Effector memory CD8-positive, alpha-beta T cell (primary cell): ENCODE data around the gene OR2T29.
"Not testable (repeated sequence)": the region's sequence is repeated elsewhere in the genome, so short reads cannot be mapped to it uniquely, and the experiment has no call there.

Experiments
- ATAC-seq: fragments of 150-1000 bp; cut with Tn5 transposase; replicated peaks from 2 replicates; pipeline ENCODE4 v1.10.0; 2021; ENCODE audit warnings: mild to moderate bottlenecking, moderate library complexity
- DNase-seq, 3 experiments: peaks; one replicate each; pipeline ENCODE4 v3.0.0; 2021
- H3K27ac Mint-ChIP-seq, 2 donors: one replicate each; pipeline ENCODE4 v1.8.0; 2022; ENCODE audit warnings: mild to moderate bottlenecking in 2 of 2, mixed read lengths in 2 of 2, moderate library complexity in 2 of 2
- H3K27me3 Mint-ChIP-seq, 2 donors: one replicate each; pipeline ENCODE4 v1.8.0; 2022; ENCODE audit warnings: mixed read lengths in 2 of 2
- H3K36me3 Mint-ChIP-seq: one replicate; pipeline ENCODE4 v1.8.0; 2022; ENCODE audit warnings: mild to moderate bottlenecking, moderate library complexity, mixed read lengths; ENCODE audit not compliant: insufficient read depth
- H3K4me1 Mint-ChIP-seq, 2 donors: one replicate each; pipeline ENCODE4 v1.8.0; 2022; ENCODE audit warnings: low read depth in 2 of 2, mixed read lengths in 2 of 2
- H3K4me3 Mint-ChIP-seq, 2 donors: one replicate each; pipeline ENCODE4 v1.8.0; 2022; ENCODE audit warnings: mild to moderate bottlenecking in 2 of 2, mixed read lengths in 2 of 2, moderate library complexity in 2 of 2
- H3K9me3 Mint-ChIP-seq, 2 donors: one replicate each; pipeline ENCODE4 v1.8.0; 2022; ENCODE audit warnings: mixed read lengths in 2 of 2

Gene OR2T29

GRCh38 chr1:248573856-248574255 lies 11.3 kb upstream of the OR2T29 start:
- not testable (repeated sequence) for H3K9me3 Mint-ChIP-seq, H3K36me3 Mint-ChIP-seq, H3K27ac Mint-ChIP-seq, H3K4me3 Mint-ChIP-seq, H3K4me1 Mint-ChIP-seq, DNase-seq, ATAC-seq
- peaks cover 5 to 22% of the 10 kb centered on the region in 2 donors for H3K27me3 Mint-ChIP-seq

- H3K27ac Mint-ChIP-seq, H3K4me1 Mint-ChIP-seq, H3K36me3 Mint-ChIP-seq, DNase-seq, ATAC-seq, H3K9me3 Mint-ChIP-seq, H3K4me3 Mint-ChIP-seq: not testable (repeated sequence)
- peaks cover 7 to 16% of the 10 kb centered on the region in 2 donors for H3K27me3 Mint-ChIP-seq
These were observed 9.5 kb upstream of the OR2T29 start for GRCh38 chr1:248572049-248572448.

DNA sequence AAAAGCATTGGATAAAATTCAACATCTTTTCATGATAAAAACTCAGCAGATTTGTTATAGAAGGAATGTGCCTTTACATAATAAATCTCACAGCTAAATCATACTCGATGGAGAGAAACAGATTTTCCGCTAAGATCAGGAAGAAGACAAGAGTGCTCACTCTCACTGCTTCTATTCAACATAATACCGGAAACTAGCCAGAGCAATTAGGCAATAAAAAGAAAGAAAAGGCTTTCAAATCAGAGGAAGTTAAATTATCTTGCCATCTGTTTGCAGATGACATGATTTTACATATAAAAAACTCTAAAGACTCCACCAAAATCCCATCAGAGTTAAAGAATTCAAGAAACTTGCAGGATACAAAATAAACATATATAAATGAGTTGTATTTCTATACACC lies 8.2 kb upstream of the OR2T29 start:
- DNase-seq: not testable (repeated sequence)

DNA sequence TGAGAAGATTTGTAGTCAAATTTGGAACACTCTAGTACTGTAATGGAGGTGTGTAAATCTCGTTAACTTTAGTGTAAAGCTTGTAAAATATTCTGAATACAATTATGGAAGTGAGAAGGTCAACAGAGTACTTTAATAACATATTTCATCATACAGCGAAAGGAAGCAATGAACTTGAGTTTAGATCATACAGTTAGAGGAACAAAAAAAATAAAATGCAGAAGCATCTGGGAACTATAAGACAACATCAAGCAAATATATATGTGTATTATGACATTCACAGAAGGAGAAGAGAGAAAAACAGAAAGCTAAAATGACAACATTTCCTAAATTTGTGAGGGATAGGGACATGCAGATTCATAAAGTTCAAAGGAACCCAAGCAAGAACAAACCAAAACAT lies 6.5 kb upstream of the OR2T29 start:
- H3K4me1 Mint-ChIP-seq, H3K27me3 Mint-ChIP-seq, H3K4me3 Mint-ChIP-seq, DNase-seq, ATAC-seq, H3K9me3 Mint-ChIP-seq, H3K27ac Mint-ChIP-seq, H3K36me3 Mint-ChIP-seq: not testable (repeated sequence)

More for the DNA sequence above, 8.2 kb upstream of the OR2T29 start:
- H3K4me1 Mint-ChIP-seq, ATAC-seq, H3K36me3 Mint-ChIP-seq, H3K4me3 Mint-ChIP-seq, H3K27ac Mint-ChIP-seq, H3K9me3 Mint-ChIP-seq: not testable (repeated sequence)
- peaks cover 7 to 13% of the 10 kb centered on the region in 2 donors for H3K27me3 Mint-ChIP-seq

GRCh38 chr1:248565530-248566373 lies 3.2 kb upstream of the OR2T29 start:
- not testable (repeated sequence) for H3K9me3 Mint-ChIP-seq, DNase-seq, H3K4me1 Mint-ChIP-seq, H3K27me3 Mint-ChIP-seq, H3K36me3 Mint-ChIP-seq
- ATAC-seq: peak; percentile 46
- Mint-ChIP-seq H3K4me3 (peak overlapping the region; percentile 1 to 73), H3K27ac (peak overlapping the region in 1 of 2 donors; percentile 82)

- H3K4me1 Mint-ChIP-seq, H3K36me3 Mint-ChIP-seq, H3K4me3 Mint-ChIP-seq, H3K27me3 Mint-ChIP-seq, H3K9me3 Mint-ChIP-seq, DNase-seq, H3K27ac Mint-ChIP-seq, ATAC-seq: not testable (repeated sequence)
These were observed 11.5 kb downstream of the OR2T29 start for GRCh38 chr1:248551027-248551426.

DNA sequence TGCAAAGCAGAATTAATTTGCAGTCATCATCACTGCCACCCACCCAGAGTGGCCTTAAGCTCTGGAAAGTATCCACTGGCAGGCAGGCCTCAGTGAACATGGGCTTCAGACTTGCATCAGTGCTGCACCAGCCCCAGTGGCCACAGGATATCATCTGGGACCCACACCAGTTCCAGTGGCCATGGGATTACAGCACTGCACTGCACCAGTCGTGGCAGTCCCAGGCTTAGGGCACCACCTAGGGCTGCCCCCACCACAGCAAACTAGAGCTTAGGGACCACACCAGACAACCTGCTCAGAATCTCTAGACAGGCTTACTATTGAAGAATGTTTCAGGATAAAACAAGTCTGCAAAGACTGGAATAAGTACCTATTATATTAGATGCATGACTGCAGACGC lies 15.2 kb downstream of the OR2T29 start:
- ATAC-seq, DNase-seq, H3K9me3 Mint-ChIP-seq, H3K36me3 Mint-ChIP-seq, H3K27me3 Mint-ChIP-seq, H3K27ac Mint-ChIP-seq, H3K4me3 Mint-ChIP-seq, H3K4me1 Mint-ChIP-seq: not testable (repeated sequence)

DNA sequence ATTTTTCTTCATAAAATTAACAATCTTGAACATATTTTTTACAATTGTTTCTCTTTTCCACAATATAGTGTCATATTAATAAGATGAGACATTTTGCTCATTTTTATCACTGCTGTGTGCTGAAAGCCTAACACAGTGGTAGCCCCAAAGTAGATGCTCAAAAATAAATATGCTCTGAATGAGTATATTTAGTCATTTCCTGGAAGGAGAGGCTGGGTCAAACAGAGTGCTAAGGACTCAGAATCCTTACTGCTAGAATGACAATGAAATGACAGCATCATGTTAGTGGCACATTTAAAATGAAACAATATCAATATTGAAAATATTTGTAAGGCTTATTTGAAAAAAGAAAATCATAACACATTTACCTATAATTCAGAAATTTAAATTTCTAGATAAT lies 25.1 kb downstream of the OR2T29 start:
- DNase-seq, H3K27me3 Mint-ChIP-seq, H3K4me3 Mint-ChIP-seq, H3K36me3 Mint-ChIP-seq, H3K4me1 Mint-ChIP-seq, H3K27ac Mint-ChIP-seq, H3K9me3 Mint-ChIP-seq, ATAC-seq: not testable (repeated sequence)

GRCh38 chr1:248521856-248522255 lies 40.7 kb downstream of the OR2T29 start:
- DNase-seq: no peak
- Mint-ChIP-seq H3K36me3 (no peaks in the 10 kb centered on the region), H3K27ac (no peak overlapping the region), H3K4me1 (no peaks in the 10 kb centered on the region), H3K9me3 (no peaks in the 10 kb centered on the region), H3K27me3 (peaks cover 0 to 22% of the 10 kb centered on the region in 2 donors), H3K4me3 (no peak overlapping the region)
- ATAC-seq: no peak

- not testable (repeated sequence) for H3K4me3 Mint-ChIP-seq, DNase-seq, H3K9me3 Mint-ChIP-seq, H3K4me1 Mint-ChIP-seq, ATAC-seq, H3K27me3 Mint-ChIP-seq, H3K36me3 Mint-ChIP-seq, H3K27ac Mint-ChIP-seq
These were observed 52.4 kb downstream of the OR2T29 start for GRCh38 chr1:248510217-248510616.

DNA sequence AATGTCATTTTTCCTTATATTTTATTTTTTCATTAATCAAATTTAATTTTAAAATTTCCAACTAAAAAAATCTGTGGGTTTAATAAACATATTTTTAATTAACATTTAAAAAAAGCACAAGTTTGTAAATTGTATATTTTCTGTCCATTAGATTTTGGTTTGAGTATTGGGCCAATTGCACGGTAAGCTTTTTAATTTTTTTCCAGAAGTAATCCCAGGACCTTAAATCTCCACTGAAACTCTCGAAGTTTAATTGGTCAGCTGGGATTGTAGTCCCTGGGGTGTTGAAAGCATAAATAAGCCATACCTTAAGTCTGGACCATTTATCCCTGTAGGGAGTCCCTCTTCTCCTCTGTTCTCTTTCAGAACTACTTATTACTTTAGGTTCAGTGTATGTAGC lies 54.8 kb downstream of the OR2T29 start, which contains the start of gene OR2G6:
Gene OR2G6, plus strand, starts transcription at position 301 of the 400 bp plus-strand sequence. CDS start 13,574 bp downstream, outside the sequence.
- not testable (repeated sequence) for ATAC-seq, H3K4me1 Mint-ChIP-seq, DNase-seq, H3K4me3 Mint-ChIP-seq, H3K27ac Mint-ChIP-seq, H3K36me3 Mint-ChIP-seq, H3K27me3 Mint-ChIP-seq, H3K9me3 Mint-ChIP-seq
